Lower lobe of right lung (tissue), 2 donors: ENCODE measurements around the gene CHKA. TPM values are rescaled to one million over a fixed set of nuclear protein-coding genes. Genes with fewer than 3 reads are reported as not detected.
A peak's percentile ranks its signal among the peaks of the same experiment; 100 is the strongest.

Experiments
- ATAC-seq, 2 donors: fragments of 200-7000 bp; cut with Tn5 transposase; one replicate each; pipeline ENCODE4 v1.9.1; 2020 to 2022; ENCODE audit warnings: mild to moderate bottlenecking in 2 of 2, moderate library complexity in 2 of 2
- DNase-seq: peaks from one replicate; pipeline ENCODE4 v3.0.0-alpha.2; 2020
- H3K27ac ChIP-seq: fragments of 200-600 bp; one replicate; pipeline ENCODE4 v1.8.0; 2022
- H3K27me3 ChIP-seq: fragments of 200-600 bp; one replicate; pipeline ENCODE4 v1.8.0; 2022; ENCODE audit warnings: low read depth
- H3K36me3 ChIP-seq: fragments of 200-600 bp; one replicate; pipeline ENCODE4 v1.8.0; 2022; ENCODE audit warnings: mild to moderate bottlenecking
- H3K4me1 ChIP-seq: fragments of 200-600 bp; one replicate; pipeline ENCODE4 v1.8.0; 2022
- H3K4me3 ChIP-seq: fragments of 200-600 bp; one replicate; pipeline ENCODE4 v1.8.0; 2022; ENCODE audit warnings: mild to moderate bottlenecking
- H3K9me3 ChIP-seq: fragments of 200-600 bp; one replicate; pipeline ENCODE4 v1.8.0; 2022
- intact Hi-C: fragments of 100-400 bp; cut with DNase I; formaldehyde crosslinking; loops from one replicate; pipeline ENCODE4 v1.11.0; 2022
- total RNA-seq: library from RNA; stranded (reverse); fragmentation: NEBNext Ultra II Directional; extraction: Animal tissue kit (Norgen Biotek cat#: 25700); gene quantifications from one replicate; pipeline ENCODE4 v1.2.1, GENCODE V29; 2021
- TF ChIP-seq, protein P1 (sequence below): fragments of 200-600 bp; IDR thresholded peaks from one replicate; pipeline ENCODE4 v1.8.0; 2022; ENCODE audit warnings: antibody characterized with exemption, mild to moderate bottlenecking
- donor health status: DM: no; HTN: yes; CAD: no; lungs with severe emphysema.

CHKA gene
- total RNA-seq, 1 donor from 2014 or later, result 43.0 TPM

DNA sequence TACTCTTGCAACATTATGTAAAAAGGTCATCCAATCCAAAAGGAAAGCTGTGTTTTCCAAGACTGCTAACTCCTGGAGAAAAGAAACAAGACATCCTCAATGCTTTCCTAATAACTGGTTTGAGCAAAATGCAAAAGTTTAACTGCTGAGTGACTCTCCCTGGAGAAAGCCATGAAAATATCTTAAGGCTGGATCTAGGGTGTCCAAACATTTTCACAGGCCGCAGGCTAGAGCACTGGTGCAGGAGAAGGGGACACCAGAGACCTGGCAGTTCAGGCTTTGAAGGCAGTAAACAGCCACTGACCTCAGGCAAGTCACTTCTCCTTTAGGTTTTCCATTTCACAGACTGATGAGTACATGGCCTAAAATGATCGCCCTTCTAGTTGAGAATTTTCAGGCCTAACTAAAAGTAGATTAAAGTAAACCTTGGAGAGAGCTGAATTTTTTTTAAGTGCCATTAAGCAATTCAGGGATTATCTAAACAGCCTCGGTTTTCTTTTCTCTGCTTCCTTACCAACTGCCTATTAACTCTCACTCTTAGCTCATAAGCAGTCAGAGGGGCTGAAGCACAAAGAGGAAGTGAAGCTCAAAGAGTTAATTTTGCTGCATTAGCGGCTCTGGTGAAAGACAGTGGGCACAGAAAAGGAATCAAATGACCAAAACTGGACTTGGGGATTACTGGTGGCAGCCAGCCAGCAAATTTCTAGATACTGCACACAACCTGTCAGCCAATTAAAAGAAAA, 2.3 kb downstream of the CHKA start:
- intact Hi-C loops, result no loop called here
- no peak for DNase-seq
- H3K4me1 ChIP-seq, result peaks cover 47% of the 10 kb centered on the region

GRCh38 chr11:68117853-68118470, 3.2 kb downstream of the CHKA start:
- TF ChIP-seq, protein P1, sequence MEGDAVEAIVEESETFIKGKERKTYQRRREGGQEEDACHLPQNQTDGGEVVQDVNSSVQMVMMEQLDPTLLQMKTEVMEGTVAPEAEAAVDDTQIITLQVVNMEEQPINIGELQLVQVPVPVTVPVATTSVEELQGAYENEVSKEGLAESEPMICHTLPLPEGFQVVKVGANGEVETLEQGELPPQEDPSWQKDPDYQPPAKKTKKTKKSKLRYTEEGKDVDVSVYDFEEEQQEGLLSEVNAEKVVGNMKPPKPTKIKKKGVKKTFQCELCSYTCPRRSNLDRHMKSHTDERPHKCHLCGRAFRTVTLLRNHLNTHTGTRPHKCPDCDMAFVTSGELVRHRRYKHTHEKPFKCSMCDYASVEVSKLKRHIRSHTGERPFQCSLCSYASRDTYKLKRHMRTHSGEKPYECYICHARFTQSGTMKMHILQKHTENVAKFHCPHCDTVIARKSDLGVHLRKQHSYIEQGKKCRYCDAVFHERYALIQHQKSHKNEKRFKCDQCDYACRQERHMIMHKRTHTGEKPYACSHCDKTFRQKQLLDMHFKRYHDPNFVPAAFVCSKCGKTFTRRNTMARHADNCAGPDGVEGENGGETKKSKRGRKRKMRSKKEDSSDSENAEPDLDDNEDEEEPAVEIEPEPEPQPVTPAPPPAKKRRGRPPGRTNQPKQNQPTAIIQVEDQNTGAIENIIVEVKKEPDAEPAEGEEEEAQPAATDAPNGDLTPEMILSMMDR, result no peak
- Histone ChIP-seq H3K27me3 (no peaks in the 10 kb centered on the region), H3K36me3 (no peaks in the 10 kb centered on the region), H3K4me3 (peak overlapping the region; percentile 72), H3K9me3 (no peaks in the 10 kb centered on the region), H3K27ac (peak overlapping the region; percentile 99), H3K4me1 (peaks cover 47% of the 10 kb centered on the region)
- ATAC-seq, result no peak
- intact Hi-C loops, result no loop called here
- no peak for DNase-seq

More for the DNA sequence above, 2.3 kb downstream of the CHKA start:
- H3K27ac ChIP-seq, result peak overlapping the region; percentile 99
- peak overlapping the region; percentile 72 for H3K4me3 ChIP-seq
- no peaks in the 10 kb centered on the region for H3K9me3 ChIP-seq
- no peaks in the 10 kb centered on the region for H3K27me3 ChIP-seq
- ATAC-seq, result no peak
- H3K36me3 ChIP-seq, result no peaks in the 10 kb centered on the region
- TF ChIP-seq, protein P1, result no peak

- H3K9me3 ChIP-seq, result no peaks in the 10 kb centered on the region
- no peak overlapping the region for H3K4me3 ChIP-seq
- no peaks in the 10 kb centered on the region for H3K27me3 ChIP-seq
- H3K36me3 ChIP-seq, result no peaks in the 10 kb centered on the region
- peaks cover 42% of the 10 kb centered on the region for H3K4me1 ChIP-seq
- no peak overlapping the region for H3K27ac ChIP-seq
- TF ChIP-seq, protein P1, result no peak
- intact Hi-C loops, result no loop called here
- ATAC-seq (no peak), DNase-seq (no peak)
These were observed 4.2 kb downstream of the CHKA start for GRCh38 chr11:68116974-68117373.

GRCh38 chr11:68116126-68116525, 5.1 kb downstream of the CHKA start:
- ATAC-seq, result no peak
- no peak for DNase-seq
- no peak overlapping the region for H3K4me3 ChIP-seq
- TF ChIP-seq, protein P1, result no peak
- no peak overlapping the region for H3K27ac ChIP-seq
- no peaks in the 10 kb centered on the region for H3K27me3 ChIP-seq
- H3K36me3 ChIP-seq, result no peaks in the 10 kb centered on the region
- intact Hi-C loops, result no loop called here
- no peaks in the 10 kb centered on the region for H3K9me3 ChIP-seq
- peaks cover 38% of the 10 kb centered on the region for H3K4me1 ChIP-seq

- TF ChIP-seq, protein P1, result no peak
- Histone ChIP-seq H3K27ac (peak overlapping the region; percentile 32), H3K4me3 (no peak overlapping the region), H3K36me3 (no peaks in the 10 kb centered on the region), H3K9me3 (no peaks in the 10 kb centered on the region), H3K27me3 (no peaks in the 10 kb centered on the region), H3K4me1 (peaks cover 39% of the 10 kb centered on the region)
- intact Hi-C loops, result no loop called here
- peak; percentile 30 to 80 for ATAC-seq
- DNase-seq, result no peak
These were observed 5.9 kb downstream of the CHKA start for GRCh38 chr11:68115285-68115684.
